ENCODE measurements around the gene MLLT3. TPM values are rescaled to one million over a fixed set of nuclear protein-coding genes. Genes with fewer than 3 reads are reported as not detected.

MLLT3 gene
- total and polyA plus RNA-seq, 2 of the 8 experiments (the other 6 are each of a cell fraction or from before 2014, with no cell fraction given), result 5.9 to 9.6 TPM

GRCh38 chr9:20352591-20352990, 269.7 kb downstream of the MLLT3 start:
- ChIA-PET POLR2A (ENCODE audit: partially characterized antibody) (no interaction called here), CTCF (ENCODE audit: partially characterized antibody) (interaction anchor here (0.6 kb wide), 1 partner anchor 301 kb away, joined by 3 read pairs; no protein-coding TSS in a partner anchor)
- no peak overlapping the region for H3K4me2 ChIP-seq (ENCODE audit: insufficient read depth in 1 of 2, low read depth in 2 of 2, low read length in 2 of 2)
- TF ChIP-seq CBX8 (IDR thresholded peaks at IDR 0.05; ENCODE audit: borderline replicate concordance, low read depth, low read length) (no peak), YY1 (IDR thresholded peaks at IDR 0.05; ENCODE audit: low read depth, low read length) (no peak), BCL11A (IDR thresholded peaks at IDR 0.05; ENCODE audit: low read depth in 2 of 2, low read length in 2 of 2) (no peak), FOSL1 (IDR thresholded peaks at IDR 0.05; ENCODE audit: insufficient read depth, low read depth, low read length) (no peak), NRF1 (IDR thresholded peaks at IDR 0.05; ENCODE audit: low read depth, low read length) (no peak), CTBP2 (IDR thresholded peaks at IDR 0.05; ENCODE audit: borderline replicate concordance, insufficient read depth, insufficient read length, low read length) (no peak), TAF7 (optimal IDR thresholded peaks at IDR 0.05; ENCODE audit: borderline replicate concordance, low read depth, low read length) (no peak), JUN (IDR thresholded peaks at IDR 0.05; ENCODE audit: low read depth, low read length) (no peak), SIN3A (conservative IDR thresholded peaks at IDR 0.05 in 1 of 2, IDR thresholded peaks at IDR 0.05 in 1 of 2; ENCODE audit: low read depth in 1 of 2, low read length in 2 of 2) (no peak), POLR2A (IDR thresholded peaks at IDR 0.05; ENCODE audit: control extremely low read depth in 1 of 2, low read depth in 2 of 2, low read length in 2 of 2) (no peak), ATF3 (IDR thresholded peaks at IDR 0.05; ENCODE audit: insufficient read depth, low read depth, low read length) (no peak), GABPA (IDR thresholded peaks at IDR 0.05; ENCODE audit: borderline replicate concordance, insufficient read depth, low read length) (no peak), RAD21 (IDR thresholded peaks at IDR 0.05 in 1 of 2, conservative IDR thresholded peaks at IDR 0.05 in 1 of 2; ENCODE audit: low read depth in 2 of 2, low read length in 2 of 2) (no peak), CREB1 (IDR thresholded peaks at IDR 0.05) (no peak)

More at GRCh38 chr9:20352591-20352990, 269.7 kb downstream of the MLLT3 start:
- H3K4me3 ChIP-seq (ENCODE audit: extremely low read depth in 1 of 4, insufficient read depth in 2 of 4, low read depth in 3 of 4, low read length in 4 of 4), result no peak overlapping the region
- peaks cover 0 to 10% (median 7%) of the 10 kb centered on the region in 4 experiments; a peak in 6 of 7 replicates for H3K4me1 ChIP-seq (replicated peaks in 1 of 4; ENCODE audit: control insufficient read depth in 3 of 4, insufficient read depth in 4 of 4, low read length in 3 of 4)
- no peaks in the 10 kb centered on the region for H3K79me1 ChIP-seq (ENCODE audit: low read depth, low read length)
- no peaks in the 10 kb centered on the region for H3K27me3 ChIP-seq (replicated peaks in 1 of 4; ENCODE audit: control insufficient read depth in 3 of 4, extremely low read depth in 1 of 4, insufficient read depth in 3 of 4, low read length in 3 of 4)
- H2BK120ac ChIP-seq (replicated peaks; ENCODE audit: low read depth, low read length), result no peak overlapping the region
- H3K56ac ChIP-seq (replicated peaks; ENCODE audit: insufficient read length, low read depth, low read length), result no peak overlapping the region
- no peak overlapping the region for H3K27ac ChIP-seq (ENCODE audit: low read depth, low read length)
- no peak overlapping the region for H4K5ac ChIP-seq (ENCODE audit: insufficient read length, low read depth, low read length)
- no peak overlapping the region for H2BK5ac ChIP-seq (ENCODE audit: low read depth, low read length)
- no peaks in the 10 kb centered on the region for H3K36me3 ChIP-seq (ENCODE audit: control insufficient read depth in 2 of 4, insufficient read depth in 4 of 4, low read length in 3 of 4)
- no peak overlapping the region for H2AFZ ChIP-seq (ENCODE audit: low read length)
- H3K9me3 ChIP-seq (ENCODE audit: insufficient read depth in 2 of 2, low read depth in 1 of 2, low read length in 1 of 2), result no peaks in the 10 kb centered on the region
- no peak overlapping the region for H2BK15ac ChIP-seq (ENCODE audit: low read length)
- no peak for FAIRE-seq
- no peak overlapping the region for H2AK5ac ChIP-seq (ENCODE audit: low read depth, low read length)
- H3K23me2 ChIP-seq (ENCODE audit: low read depth, low read length), result 0 out of 2 replicates have a peak, but pooled peaks cover 2% of the 10 kb centered on the region
- no peak overlapping the region for H2BK20ac ChIP-seq (ENCODE audit: low read length)
- no peak for DNase-seq (ENCODE audit: low read depth in 1 of 2, low spot score in 2 of 2)
- H4K91ac ChIP-seq (replicated peaks; ENCODE audit: insufficient read length, low read length), result no peak overlapping the region
- no peaks in the 10 kb centered on the region for H4K20me1 ChIP-seq (replicated peaks in 1 of 2; ENCODE audit: control insufficient read depth in 1 of 2, insufficient read depth in 2 of 2, low read length in 2 of 2)
- H3K14ac ChIP-seq (ENCODE audit: insufficient read length), result no peak overlapping the region
- H3K79me2 ChIP-seq (ENCODE audit: control insufficient read depth in 1 of 2, insufficient read depth in 2 of 2, low read length in 2 of 2), result no peaks in the 10 kb centered on the region
- no peak overlapping the region for H3K4ac ChIP-seq (replicated peaks; ENCODE audit: insufficient read length, low read depth, low read length)
- WGBS, 2 experiments (ENCODE audit: extremely low coverage in 1 of 2, insufficient coverage in 1 of 2, insufficient read length in 1 of 2, insufficient replicate concordance in 2 of 2, low coverage in 1 of 2, low lambda C conversion rate in 2 of 2, missing lambda C conversion rate in 1 of 2), result 89% methylated on average over 2 of the region's 2 CpGs; no CpG with 5 or more reads in 1 of the 2 experiments
- H3K18ac ChIP-seq (ENCODE audit: extremely low read depth, low read length), result no peak overlapping the region
- no peak overlapping the region for H3K23ac ChIP-seq (ENCODE audit: insufficient read length)
- no peak overlapping the region for H2BK12ac ChIP-seq (ENCODE audit: low read depth, low read length)
- H4K8ac ChIP-seq (ENCODE audit: extremely low read depth, insufficient read depth, low read length), result no peak overlapping the region
- H3K9ac ChIP-seq (replicated peaks in 1 of 4; ENCODE audit: extremely low read depth in 1 of 4, low read depth in 3 of 4, low read length in 3 of 4), result no peak overlapping the region

All from H1 (cell line).